Ascending aorta (tissue), 2 donors: ENCODE data around the gene RASGEF1C. TPM values are rescaled to one million over a fixed set of nuclear protein-coding genes. Genes with fewer than 3 reads are reported as not detected.

Experiments
- DNase-seq, 2 donors: peaks; one replicate each; pipeline ENCODE4 v3.0.0-alpha.2; 2019; ENCODE audit warnings: low spot score in 2 of 2
- H3K27ac ChIP-seq, 2 donors: fragments of 200-600 bp; sonication (generic); one replicate each; pipeline ENCODE4 v1.5.1; 2016 to 2017; ENCODE audit warnings: mild to moderate bottlenecking in 1 of 2
- H3K27me3 ChIP-seq: fragments of 200-600 bp; sonication (generic); one replicate; pipeline ENCODE4 v1.5.1; 2017
- H3K36me3 ChIP-seq, 2 donors: fragments of 200-600 bp; sonication (generic); one replicate each; pipeline ENCODE4 v1.5.1; 2016
- H3K4me1 ChIP-seq, 2 donors: fragments of 200-600 bp; sonication (generic); one replicate each; pipeline ENCODE4 v1.5.1; 2016 to 2017; ENCODE audit warnings: mild to moderate bottlenecking in 1 of 2
- H3K4me3 ChIP-seq, 2 donors: fragments of 200-600 bp; sonication (generic); one replicate each; pipeline ENCODE4 v1.5.1; 2016 to 2017; ENCODE audit warnings: mild to moderate bottlenecking in 1 of 2
- H3K9me3 ChIP-seq, 2 donors: fragments of 200-600 bp; sonication (generic); one replicate each; pipeline ENCODE4 v1.5.1; 2016
- CTCF ChIP-seq, 3 experiments: fragments of 200-600 bp in 2 of 3; fragments of 450-650 bp in 1 of 3; sonication (generic) in 2 of 3; IDR thresholded peaks; one replicate each; pipeline ENCODE4 v1.5.1; 2016 to 2019; ENCODE audit warnings: antibody characterized with exemption in 3 of 3, mild to moderate bottlenecking in 1 of 3, moderate library complexity in 1 of 3
- intact Hi-C: fragments of 100-400 bp; cut with DNase I; formaldehyde crosslinking; loops from one replicate; pipeline ENCODE4 v1.15.1; 2023
- total RNA-seq: library from RNA; depleted of rRNA; stranded (reverse); fragments of >200 nt; gene quantifications from one replicate; pipeline ENCODE4 v1.1.0, GENCODE V29; 2016

The RASGEF1C gene
- total RNA-seq, 1 donor from 2014 or later, result not detected

- no peak for TF ChIP-seq CTCF (IDR thresholded peaks at IDR 0.05)
- Histone ChIP-seq H3K36me3 (peaks cover 85 to 98% of the 10 kb centered on the region in 2 donors), H3K27ac (no peak overlapping the region), H3K27me3 (no peaks in the 10 kb centered on the region), H3K9me3 (peaks cover 17 to 83% of the 10 kb centered on the region in 2 donors), H3K4me3 (no peak overlapping the region), H3K4me1 (no peaks in the 10 kb centered on the region)
- intact Hi-C loops, result no loop called here
- DNase-seq, result no peak
These were observed 32.6 kb upstream of the RASGEF1C start for GRCh38 chr5:180241600-180241999.

- H3K4me3 ChIP-seq, result no peak overlapping the region
- peaks cover 94 to 100% of the 10 kb centered on the region in 2 donors for H3K36me3 ChIP-seq
- no peaks in the 10 kb centered on the region for H3K27me3 ChIP-seq
- no peak for DNase-seq
- intact Hi-C loops, result no loop called here
- no peak overlapping the region for H3K27ac ChIP-seq
- peaks cover 14 to 83% of the 10 kb centered on the region in 2 donors for H3K9me3 ChIP-seq
- no peaks in the 10 kb centered on the region for H3K4me1 ChIP-seq
- TF ChIP-seq CTCF (IDR thresholded peaks at IDR 0.05), result no peak
These were observed 29.6 kb upstream of the RASGEF1C start for GRCh38 chr5:180238631-180239030.

GRCh38 chr5:180235846-180236245 is 26.8 kb upstream of the RASGEF1C start:
- Histone ChIP-seq H3K36me3 (peaks cover 79 to 91% of the 10 kb centered on the region in 2 donors), H3K4me1 (no peaks in the 10 kb centered on the region), H3K27me3 (no peaks in the 10 kb centered on the region), H3K9me3 (peaks cover 23 to 81% of the 10 kb centered on the region in 2 donors), H3K27ac (no peak overlapping the region), H3K4me3 (no peak overlapping the region)
- DNase-seq, result no peak
- intact Hi-C loops, result no loop called here
- no peak for TF ChIP-seq CTCF (IDR thresholded peaks at IDR 0.05)

GRCh38 chr5:180235077-180235476 is 26.1 kb upstream of the RASGEF1C start:
- DNase-seq, result no peak
- H3K27me3 ChIP-seq, result no peaks in the 10 kb centered on the region
- no peak overlapping the region for H3K4me3 ChIP-seq
- peaks cover 27 to 81% of the 10 kb centered on the region in 2 donors for H3K9me3 ChIP-seq
- no peaks in the 10 kb centered on the region for H3K4me1 ChIP-seq
- no peak overlapping the region for H3K27ac ChIP-seq
- intact Hi-C loops, result no loop called here
- H3K36me3 ChIP-seq, result peaks cover 72 to 89% of the 10 kb centered on the region in 2 donors
- no peak for TF ChIP-seq CTCF (IDR thresholded peaks at IDR 0.05)

- no peak overlapping the region for H3K4me3 ChIP-seq
- H3K36me3 ChIP-seq, result peaks cover 65 to 84% of the 10 kb centered on the region in 2 donors
- H3K27ac ChIP-seq, result no peak overlapping the region
- H3K27me3 ChIP-seq, result no peaks in the 10 kb centered on the region
- no peak for TF ChIP-seq CTCF (IDR thresholded peaks at IDR 0.05)
- no peak for DNase-seq
- H3K9me3 ChIP-seq, result peaks cover 27 to 88% of the 10 kb centered on the region in 2 donors
- intact Hi-C loops, result no loop called here
- H3K4me1 ChIP-seq, result no peaks in the 10 kb centered on the region
These were observed 25.3 kb upstream of the RASGEF1C start for GRCh38 chr5:180234271-180234670.

- no peak for TF ChIP-seq CTCF (IDR thresholded peaks at IDR 0.05)
- Histone ChIP-seq H3K4me3 (no peak overlapping the region), H3K27me3 (no peaks in the 10 kb centered on the region), H3K36me3 (peaks cover 60 to 84% of the 10 kb centered on the region in 2 donors), H3K4me1 (no peaks in the 10 kb centered on the region), H3K9me3 (peaks cover 27 to 94% of the 10 kb centered on the region in 2 donors), H3K27ac (no peak overlapping the region)
- no peak for DNase-seq
- intact Hi-C loops, result no loop called here
These were observed 24.7 kb upstream of the RASGEF1C start for GRCh38 chr5:180233729-180234128.
